Measurements from ENCODE around the gene TCF7. TPM values are rescaled to one million over a fixed set of nuclear protein-coding genes. Genes with fewer than 3 reads are reported as not detected.
"Not testable (repeated sequence)": the region's sequence is repeated elsewhere in the genome, so short reads cannot be mapped to it uniquely, and the experiment has no call there.

Gene TCF7
- polyA plus RNA-seq, 10 donors: 1.7 to 24.2 (median 2.6) TPM

DNA sequence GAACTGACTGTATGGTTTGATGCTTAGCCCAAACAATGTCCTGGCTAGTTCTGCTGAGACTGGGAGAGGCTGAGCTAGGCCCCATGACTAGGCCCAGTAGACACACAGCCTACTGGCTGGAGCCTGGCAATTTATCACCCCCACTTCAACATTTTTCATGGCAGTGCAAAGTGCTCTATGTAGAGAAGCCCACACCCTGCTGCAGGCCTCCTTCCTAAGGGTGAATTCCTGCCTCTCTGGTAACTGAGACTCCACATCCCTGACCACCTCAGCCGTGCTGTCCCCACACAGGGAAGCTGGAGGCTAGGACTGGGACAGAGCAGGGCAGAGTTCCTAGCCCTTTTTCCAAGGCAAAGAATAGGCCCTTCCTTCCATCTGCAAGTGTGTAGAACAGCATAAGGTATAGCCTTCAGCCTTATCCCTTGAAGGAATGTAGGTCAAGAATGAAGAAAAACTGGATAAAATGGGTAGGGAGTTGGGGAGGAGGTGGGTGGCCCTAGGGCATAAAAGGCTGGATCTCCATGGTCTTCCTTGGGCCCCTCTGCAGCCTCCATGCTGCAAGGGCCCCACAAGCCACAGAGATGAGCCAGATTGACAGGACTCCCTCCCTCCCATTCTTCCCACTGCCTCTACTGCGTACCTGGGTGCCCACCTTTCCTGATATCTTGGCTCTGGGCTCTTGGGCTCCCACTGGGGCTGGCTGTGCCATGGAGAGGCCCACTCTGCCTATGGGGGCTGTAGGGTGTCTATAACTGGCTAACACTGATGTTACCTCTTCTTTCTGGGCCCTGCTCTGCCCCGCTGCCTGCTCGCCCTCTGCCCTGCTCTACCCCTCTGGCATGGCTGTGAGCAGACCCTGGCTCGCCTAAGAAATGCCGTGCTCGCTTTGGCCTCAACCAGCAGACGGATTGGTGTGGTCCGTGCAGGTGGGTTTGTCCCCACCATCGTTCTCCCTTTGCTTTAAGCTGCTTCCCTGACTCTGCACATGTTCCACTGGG lies 29.8 kb downstream of the TCF7 start:
- DNase-seq: no peak

- no peak for DNase-seq
Observed at GRCh38 chr5:134145041-134145757, 30.7 kb downstream of the TCF7 start.

- DNase-seq: peak; percentile 51 to 80 (median 71)
Observed at GRCh38 chr5:134145779-134146581, 31.5 kb downstream of the TCF7 start.

GRCh38 chr5:134146651-134147518 lies 32.4 kb downstream of the TCF7 start:
- DNase-seq: no peak

DNA sequence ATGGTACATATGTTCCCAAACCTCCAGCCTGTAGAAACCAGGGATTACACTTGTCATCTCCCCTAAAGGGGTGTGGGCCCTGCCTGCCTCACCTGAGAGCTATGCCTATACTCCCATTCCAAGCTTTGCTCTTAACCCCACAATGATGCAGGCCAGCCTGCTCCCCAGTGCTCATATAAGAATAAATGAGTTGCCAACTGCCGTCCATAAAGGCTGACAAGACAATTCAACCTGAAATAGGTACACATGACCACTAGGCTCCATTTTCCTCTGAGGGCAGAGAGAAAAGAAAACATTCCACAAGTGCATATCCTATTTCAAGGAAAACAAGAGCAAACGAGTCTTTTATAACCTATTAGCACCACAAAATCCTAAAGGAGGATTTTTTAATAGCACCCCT lies 33.8 kb downstream of the TCF7 start:
- no peak for DNase-seq

DNA sequence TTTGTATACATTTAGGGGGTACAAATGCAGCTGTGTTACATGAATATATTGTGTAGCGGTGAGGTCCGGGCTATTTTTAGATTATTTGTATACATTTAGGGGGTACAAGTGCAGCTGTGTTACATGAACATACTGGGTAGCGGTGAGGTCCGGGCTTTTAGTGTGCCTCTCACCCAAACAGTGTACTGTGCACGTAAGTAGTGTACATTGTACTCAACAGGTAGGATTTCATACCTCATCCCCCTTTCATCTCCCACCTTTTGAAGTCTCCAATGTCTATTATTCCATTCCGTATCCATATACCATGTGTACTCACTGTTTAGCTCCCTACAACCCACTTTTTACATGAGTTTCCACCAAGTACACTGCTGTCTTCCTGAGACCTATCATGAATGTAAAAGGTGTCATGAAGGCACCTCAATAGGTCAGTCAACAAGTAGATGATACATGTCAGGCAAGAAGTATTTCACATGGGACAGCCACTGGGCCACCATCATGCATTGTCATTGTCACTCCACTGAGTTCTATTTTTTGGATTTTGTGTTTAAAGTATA lies 34.6 kb downstream of the TCF7 start:
- DNase-seq: no peak

- no peak for DNase-seq
Observed at GRCh38 chr5:134149571-134150303, 35.3 kb downstream of the TCF7 start.

DNA sequence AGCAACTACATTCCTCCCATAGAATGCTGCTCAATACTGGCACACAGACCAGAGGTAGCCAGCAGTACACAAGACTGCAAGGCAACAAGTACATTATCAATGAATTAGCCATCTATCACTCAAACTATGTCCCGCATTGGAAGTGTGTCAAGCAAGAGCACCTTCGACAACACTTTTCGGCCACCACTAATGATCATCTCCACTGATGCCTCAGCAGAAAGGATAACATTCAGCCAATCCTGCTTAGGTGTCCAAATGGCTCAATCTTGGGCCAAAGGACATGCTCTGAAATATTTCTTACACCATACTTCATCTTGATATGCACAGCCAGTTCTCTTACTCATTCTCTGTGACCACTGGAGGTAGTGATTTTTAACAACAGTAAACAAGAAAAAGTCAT lies 37.2 kb downstream of the TCF7 start:
- no peak for DNase-seq

DNA sequence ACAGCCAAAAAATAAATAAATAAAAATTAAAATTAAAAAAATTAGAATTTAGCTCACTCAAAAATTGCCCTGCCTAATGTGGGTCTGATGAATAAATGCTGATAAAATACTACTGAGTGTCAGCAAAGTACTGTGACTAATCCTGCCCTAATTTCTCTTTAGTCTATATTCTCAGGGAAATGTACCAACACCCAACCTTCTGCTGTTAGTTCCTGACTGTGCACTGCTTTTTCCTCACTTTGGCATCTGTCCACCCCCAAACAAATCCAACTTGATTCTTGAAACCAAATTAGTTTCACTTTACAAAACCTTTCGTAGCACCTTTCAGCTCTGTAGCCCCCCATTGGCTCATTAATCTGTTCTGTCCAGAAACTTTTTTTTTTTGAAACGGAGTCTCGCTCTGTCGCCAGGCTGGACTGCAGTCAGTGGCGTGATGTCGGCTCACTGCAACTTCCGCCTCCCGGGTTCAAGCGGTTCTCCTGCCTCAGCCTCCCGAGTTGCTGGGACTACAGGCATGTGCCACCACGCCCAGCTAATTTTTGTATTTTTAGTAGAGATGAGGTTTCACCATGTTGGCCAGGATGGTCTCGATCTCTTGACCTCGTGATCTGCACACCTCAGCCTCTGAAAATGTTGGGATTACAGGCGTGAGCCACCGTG lies 37.8 kb downstream of the TCF7 start:
- not testable (repeated sequence) for DNase-seq

- DNase-seq: no peak
Observed at GRCh38 chr5:134153241-134153640, 38.8 kb downstream of the TCF7 start.

GRCh38 chr5:134153657-134154056 lies 39.2 kb downstream of the TCF7 start:
- no peak for DNase-seq

GRCh38 chr5:134161513-134162395 lies 47.3 kb downstream of the TCF7 start:
- DNase-seq: no peak

DNA sequence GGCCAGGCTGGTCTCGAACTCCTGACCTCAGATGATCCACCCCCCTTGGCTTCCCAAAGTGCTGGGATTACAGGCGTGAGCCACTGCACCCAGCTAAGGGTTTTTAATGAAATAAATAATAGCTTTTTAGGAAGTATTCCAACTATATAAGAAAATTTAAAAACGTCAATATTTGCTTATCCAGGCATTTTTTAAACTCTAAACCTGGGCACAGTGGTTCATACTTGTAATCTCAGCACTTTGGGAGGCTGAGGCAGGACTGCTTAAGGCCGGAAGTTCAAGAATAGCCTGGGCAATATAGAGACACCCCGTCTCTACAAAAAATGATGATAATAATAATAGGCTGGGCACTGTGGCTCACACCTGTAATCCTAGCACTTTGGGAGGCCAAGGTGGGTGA lies 48.1 kb downstream of the TCF7 start:
- no peak for DNase-seq

- DNase-seq: no peak
Observed at GRCh38 chr5:134171972-134172371, 57.5 kb downstream of the TCF7 start.

GRCh38 chr5:134174841-134175839 lies 60.7 kb downstream of the TCF7 start:
- peak; percentile 14 to 48 (median 21) for DNase-seq

GRCh38 chr5:134175921-134176510 lies 61.5 kb downstream of the TCF7 start:
- peak in 1 of 3 donors; percentile 7 for DNase-seq

Data from muscle of back (tissue), 11 donors.